Activated CD4-positive, alpha-beta T cell treated with anti-CD3 and anti-CD28 coated beads, Interleukin-2, amount 50 U/mL, for 1 hour (primary cell): ENCODE results near the gene ATAD2B.

Experiments
- DNase-seq: peaks from one replicate; pipeline ENCODE4 v3.0.0-alpha.2; 2020

The ATAD2B gene

GRCh38 chr2:23905155-23905554 is 21.8 kb downstream of the ATAD2B start:
- DNase-seq: no peak

- no peak for DNase-seq
These were observed 22.2 kb downstream of the ATAD2B start for GRCh38 chr2:23904692-23905091.

DNA sequence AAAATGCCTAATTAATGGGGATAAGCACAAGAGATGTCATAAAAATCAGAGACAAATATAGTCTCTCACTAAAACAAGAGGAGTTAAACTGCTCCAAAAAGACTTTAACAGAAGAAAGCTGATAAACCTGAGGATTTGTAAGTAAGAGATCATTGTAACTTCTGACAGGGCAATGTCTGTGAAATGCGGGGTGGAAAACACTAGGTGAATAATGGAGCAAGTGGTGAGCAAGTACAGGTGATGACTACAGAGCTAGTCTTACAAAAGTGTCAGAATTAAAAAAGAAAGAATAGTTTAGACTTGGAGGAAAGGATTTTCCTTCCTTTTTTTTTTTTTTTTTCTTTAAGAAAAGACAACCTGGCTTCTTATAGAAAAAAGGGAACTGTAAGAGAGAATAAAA is 22.7 kb downstream of the ATAD2B start:
- no peak for DNase-seq

- no peak for DNase-seq
These were observed 23.9 kb downstream of the ATAD2B start for GRCh38 chr2:23903034-23903433.

GRCh38 chr2:23901966-23902846 is 24.7 kb downstream of the ATAD2B start:
- DNase-seq: no peak

DNA sequence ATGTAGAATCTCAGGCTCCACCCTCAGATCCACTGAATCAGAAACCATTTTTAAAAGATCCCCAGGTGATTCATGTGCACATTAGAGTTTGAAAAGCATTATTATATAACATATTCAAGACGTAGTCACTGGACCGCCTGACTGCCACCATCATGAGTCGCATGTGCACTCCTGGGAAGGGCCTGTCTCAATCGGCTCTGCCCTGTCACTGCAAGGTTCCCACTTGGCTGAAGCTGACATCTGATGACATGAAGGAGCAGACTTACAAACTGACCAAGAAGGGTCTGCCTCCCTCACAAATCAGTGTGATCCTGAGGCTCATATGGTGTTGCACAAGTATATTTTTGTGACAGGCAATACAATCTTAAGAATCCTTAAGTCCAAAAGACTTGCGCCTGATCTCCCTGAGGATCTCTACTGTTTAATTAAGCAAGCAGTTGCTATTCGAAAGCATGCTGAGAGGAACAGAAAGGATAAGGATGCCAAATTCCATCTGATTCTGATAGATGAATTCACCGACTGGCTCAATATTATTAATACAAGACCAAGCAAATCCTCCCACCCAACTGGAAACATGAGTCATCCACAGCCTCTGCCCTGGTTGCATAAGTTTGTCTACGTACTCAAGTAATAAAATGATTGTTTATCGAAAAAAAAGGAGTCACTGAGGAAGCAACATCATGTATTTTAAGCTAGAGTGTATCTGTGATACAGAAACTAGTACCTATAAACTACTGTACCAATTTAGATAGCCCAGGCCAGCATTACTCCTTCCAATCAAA is 26.2 kb downstream of the ATAD2B start:
- DNase-seq: no peak

- no peak for DNase-seq
These were observed 26.8 kb downstream of the ATAD2B start for GRCh38 chr2:23900133-23900532.

DNA sequence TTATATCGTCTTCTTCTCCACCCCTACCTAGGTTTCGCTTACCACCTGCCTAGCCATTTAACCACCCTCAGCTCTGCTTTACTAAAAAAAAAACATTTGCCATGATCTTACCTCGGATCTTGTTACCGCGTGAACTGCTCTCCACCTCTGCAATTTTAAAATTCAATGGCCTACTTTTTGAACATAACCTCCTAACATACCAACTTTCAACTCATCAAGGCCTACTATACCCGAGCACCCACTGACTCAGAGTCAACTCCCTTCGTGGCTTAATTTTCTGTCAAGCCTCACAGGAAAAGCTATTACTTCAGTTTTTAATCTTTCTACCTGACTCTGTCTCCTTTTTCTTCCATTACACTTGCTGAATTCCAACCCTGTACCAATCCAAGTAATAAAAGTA is 55.7 kb downstream of the ATAD2B start:
- no peak for DNase-seq

GRCh38 chr2:23867449-23867848 is 59.5 kb downstream of the ATAD2B start:
- DNase-seq: no peak

- no peak for DNase-seq
These were observed 64.1 kb downstream of the ATAD2B start for GRCh38 chr2:23862716-23863426.

- no peak for DNase-seq
These were observed 65.0 kb downstream of the ATAD2B start for GRCh38 chr2:23861952-23862351.

DNA sequence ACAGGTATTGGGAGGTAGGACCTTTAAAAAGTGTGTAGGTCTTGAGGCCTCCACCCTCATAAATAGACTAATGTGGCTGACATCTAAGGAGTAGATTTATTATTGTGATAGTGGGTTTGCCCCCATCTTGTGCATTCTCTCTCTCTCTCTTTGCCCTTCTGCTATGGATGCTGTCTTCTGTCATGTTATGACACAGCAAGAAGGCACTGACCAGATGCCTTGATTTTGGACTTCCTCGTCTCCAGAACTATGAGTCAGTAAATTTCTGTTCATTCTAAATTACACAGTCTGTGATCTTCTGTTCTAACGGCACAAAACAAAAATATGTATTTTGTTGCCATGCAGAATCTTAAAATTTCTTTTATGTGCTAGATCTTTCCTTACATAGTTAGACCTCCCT is 66.9 kb downstream of the ATAD2B start:
- no peak for DNase-seq

DNA sequence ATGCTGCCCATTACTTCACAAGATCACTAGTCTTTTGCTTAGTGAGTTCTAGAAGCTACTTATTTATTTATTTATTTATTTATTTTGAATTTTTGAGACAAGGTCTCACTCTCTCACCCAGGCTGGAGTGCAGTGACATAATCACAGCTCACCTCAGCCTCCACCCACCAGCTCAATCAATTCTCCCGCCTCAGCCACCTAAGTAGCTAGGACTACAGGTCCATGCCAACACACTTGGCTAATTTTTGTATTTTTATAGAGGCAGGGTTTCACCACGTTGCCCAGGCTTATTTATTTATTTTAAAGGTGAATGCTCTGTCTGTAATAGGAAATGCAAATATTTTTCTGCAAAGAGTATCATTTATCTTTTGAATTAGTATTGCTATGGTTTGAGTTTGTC is 67.7 kb downstream of the ATAD2B start:
- no peak for DNase-seq

DNA sequence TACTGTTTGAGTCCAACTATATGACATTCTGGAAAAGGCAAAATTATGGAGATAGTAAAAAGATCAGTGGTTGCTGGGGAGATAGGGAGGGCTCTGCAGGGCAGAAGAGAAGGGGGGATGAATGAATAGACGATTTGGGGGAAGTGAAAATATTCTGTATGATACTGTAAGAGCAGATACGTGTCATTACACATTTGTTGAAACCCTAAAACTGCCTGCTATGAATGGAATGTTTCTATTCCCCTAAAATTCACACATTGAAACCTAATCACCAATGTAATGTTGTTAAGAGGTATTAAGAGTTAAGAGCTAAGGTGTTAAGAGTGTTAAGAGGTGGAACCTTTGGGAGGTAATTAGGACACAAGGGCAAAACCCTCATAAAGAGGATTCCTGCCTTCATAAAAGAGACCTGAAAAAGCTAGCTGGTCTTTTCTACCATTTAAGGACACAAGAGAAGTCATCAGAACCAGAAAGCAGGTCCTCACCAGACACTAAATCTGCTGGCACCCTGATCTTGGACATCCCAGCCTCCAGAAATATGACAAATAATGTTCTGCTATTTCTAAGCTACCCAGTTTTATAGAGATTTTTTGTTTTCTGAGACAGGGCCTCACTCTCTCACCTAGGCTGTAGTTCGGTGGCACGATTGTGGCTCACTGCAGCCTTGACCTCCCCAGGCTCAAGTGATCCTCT is 76.2 kb downstream of the ATAD2B start:
- DNase-seq: no peak

- no peak for DNase-seq
These were observed 82.0 kb downstream of the ATAD2B start for GRCh38 chr2:23844905-23845304.

DNA sequence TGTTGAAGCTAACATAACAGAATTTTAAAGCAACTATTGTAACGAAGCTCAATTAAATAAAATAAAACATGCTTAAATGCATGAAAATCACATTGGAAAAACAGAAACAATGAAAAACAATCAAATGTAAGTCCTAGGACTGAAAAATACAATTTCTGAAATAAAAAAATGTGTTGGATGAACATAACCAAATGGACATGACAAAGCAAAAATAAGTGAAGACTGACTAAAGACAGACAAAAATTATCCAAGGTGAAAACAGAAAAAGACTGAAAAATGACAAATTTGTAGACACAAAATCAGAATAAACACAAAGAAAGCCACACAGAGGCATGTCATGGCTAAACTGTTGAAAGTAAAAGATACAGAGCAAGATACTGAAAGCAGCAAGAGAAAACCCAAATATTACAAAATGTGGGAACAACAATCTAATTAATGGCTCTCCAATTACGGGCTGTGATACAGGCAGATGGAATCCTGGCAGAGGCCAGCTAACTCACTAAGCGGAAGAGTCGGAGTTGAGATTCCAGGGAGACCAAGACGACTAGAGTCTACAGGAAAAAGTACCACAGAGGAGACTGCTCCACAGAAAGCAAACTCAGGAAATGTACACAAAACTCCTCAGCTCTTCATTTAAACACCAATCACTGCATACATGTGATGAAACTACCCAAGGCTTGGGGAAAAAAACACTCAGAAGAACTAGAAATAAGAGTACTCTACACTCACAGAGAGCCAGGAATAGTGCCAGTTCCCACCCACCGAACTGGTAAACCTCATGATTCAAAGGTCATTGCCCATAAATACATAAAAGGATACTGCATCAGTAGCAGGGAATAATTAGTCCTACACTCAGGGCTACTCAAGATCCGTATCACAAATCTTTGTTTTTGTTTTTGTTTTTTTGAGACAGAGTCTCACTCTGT is 83.6 kb downstream of the ATAD2B start:
- no peak for DNase-seq

DNA sequence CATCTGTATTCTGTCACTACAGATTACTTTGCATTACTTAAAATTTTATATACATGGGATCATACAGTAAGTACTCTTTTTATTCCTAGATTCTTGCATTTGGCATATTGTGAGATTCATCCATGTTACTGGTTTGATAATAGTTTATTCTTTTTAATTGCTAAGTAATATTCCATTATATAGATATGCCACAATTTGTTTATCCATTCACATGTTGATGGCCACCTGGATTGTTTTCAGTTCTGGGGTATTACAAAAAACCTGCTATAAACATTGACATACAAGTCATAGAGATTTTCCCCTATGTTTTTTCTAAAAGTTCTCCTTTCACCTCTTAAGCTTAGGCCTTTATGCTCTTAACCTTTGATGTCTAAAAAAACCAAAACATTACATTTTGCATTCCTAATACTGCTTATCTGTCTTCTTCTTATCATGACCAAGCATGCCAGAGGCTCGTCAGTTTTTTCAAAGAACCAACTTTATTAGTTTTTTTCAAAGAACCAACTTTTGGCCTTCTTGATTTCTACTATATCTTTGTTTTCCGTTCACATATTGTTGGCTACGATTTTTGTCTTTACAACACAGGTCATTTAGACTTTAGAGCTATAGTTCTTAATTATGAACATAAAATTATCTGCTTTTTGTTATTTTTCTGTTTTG is 86.9 kb downstream of the ATAD2B start:
- no peak for DNase-seq

DNA sequence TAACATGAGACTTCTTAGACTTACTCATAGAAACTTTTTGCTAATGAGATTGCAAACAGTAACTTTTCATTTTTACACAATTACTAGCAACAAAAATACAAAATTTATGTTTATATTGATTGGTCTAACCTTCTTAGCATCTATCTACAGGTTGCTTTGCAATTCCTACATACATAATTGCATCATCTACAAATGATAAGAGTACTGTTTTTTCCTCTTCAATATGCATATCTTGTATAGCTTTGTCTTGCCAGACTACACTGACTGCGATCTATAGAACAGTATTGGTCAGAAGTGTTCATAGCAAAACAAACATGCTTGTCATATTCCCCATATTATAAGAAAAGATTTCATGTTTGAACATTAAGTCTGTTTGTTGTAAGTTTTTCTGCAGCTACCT is 87.9 kb downstream of the ATAD2B start:
- no peak for DNase-seq

DNA sequence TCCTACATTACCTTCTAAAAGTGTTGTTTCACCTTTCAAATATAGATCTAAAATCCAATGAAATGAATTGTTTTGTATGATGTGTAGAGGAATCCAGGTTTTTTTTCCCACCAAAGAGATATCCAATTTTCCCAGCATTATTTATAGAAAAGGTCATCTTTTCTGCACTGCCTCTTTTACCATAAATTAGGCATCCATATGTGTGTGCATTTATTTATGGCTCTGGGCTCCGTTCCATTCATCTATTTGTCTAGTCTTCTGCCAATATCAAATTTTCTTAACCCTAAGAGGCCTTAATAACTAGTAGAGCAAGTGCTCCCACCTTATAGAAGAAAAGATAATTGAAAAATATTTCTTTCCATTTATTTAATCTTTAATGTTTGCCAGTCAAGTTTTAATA is 88.3 kb downstream of the ATAD2B start:
- DNase-seq: no peak

GRCh38 chr2:23837871-23838270 is 89.1 kb downstream of the ATAD2B start:
- no peak for DNase-seq

DNA sequence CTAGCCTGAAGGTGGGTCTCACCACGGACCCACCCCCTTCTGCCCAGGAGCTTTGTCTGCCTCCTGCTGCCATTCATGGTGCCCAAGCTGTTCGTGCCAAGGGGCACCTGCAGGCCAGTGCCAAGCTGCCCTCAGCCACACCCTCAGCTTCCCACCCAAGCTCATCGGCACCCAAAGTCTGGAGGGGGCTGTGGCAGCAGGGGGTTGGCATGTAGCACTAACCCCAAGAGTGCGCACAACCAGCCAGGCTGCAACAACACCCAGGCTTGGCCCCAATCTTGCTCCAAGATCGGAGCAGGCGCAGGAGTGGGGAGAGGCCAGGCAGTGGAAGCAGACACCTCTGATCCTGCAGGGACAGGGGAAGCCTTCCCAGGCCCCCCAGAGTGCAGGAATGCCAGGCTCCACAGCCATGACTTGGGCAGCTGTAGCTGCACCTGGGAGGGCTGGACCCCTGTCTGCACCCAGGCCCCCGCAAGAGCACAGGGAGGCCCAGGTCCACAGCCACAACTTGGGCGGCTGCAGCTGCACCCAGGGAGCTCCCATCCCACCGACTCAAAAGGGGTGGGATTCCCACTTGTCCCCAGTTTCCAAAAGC is 89.9 kb downstream of the ATAD2B start:
- DNase-seq: no peak
